SK-N-MC (cell line): ENCODE data around the gene TRAPPC12.

Source experiments
- DNase-seq: peaks from one replicate; pipeline ENCODE4 v3.0.0-alpha.2; 2011; ENCODE audit warnings: low read depth, low spot score
- H3K27ac ChIP-seq: fragments of 200-600 bp; sonication (generic); 2 replicates; pipeline ENCODE4 v1.5.1; 2016; ENCODE audit warnings: mixed run types
- H3K36me3 ChIP-seq: fragments of 200-600 bp; sonication (generic); 2 replicates; pipeline ENCODE4 v1.6.1; 2017; ENCODE audit warnings: antibody characterized with exemption, low read length, mixed read lengths; ENCODE audit not compliant: insufficient read depth
- H3K4me3 ChIP-seq: fragments of 200-600 bp; sonication (generic); 2 replicates; pipeline ENCODE4 v1.5.1; 2016
- H3K9ac ChIP-seq: fragments of 200-600 bp; sonication (generic); 2 replicates; pipeline ENCODE4 v1.8.0; 2017; ENCODE audit warnings: mixed run types, mixed read lengths; ENCODE audit not compliant: insufficient read length
- H3K9me3 ChIP-seq: fragments of 200-600 bp; sonication (generic); 2 replicates; pipeline ENCODE4 v1.6.1; 2017; ENCODE audit warnings: low read depth, mild to moderate bottlenecking, antibody characterized with exemption, low read length, moderate library complexity, mixed read lengths
- EZH2 ChIP-seq: fragments of 200-600 bp; sonication (generic); IDR thresholded peaks from one replicate; pipeline ENCODE4 v1.6.1; 2017; ENCODE audit warnings: antibody characterized with exemption
- FOXP2 ChIP-seq: optimal IDR thresholded peaks from 2 replicates; pipeline ENCODE3; 2011; ENCODE audit warnings: mild to moderate bottlenecking, moderate library complexity; ENCODE audit not compliant: insufficient read depth; ENCODE audit errors: extremely low read length, control extremely low read depth
- POLR2AphosphoS5 ChIP-seq: IDR thresholded peaks from 2 replicates; pipeline ENCODE4 v1.6.1; 2012; ENCODE audit warnings: mild to moderate bottlenecking, low read depth, low read length, borderline replicate concordance

TRAPPC12 gene

DNA sequence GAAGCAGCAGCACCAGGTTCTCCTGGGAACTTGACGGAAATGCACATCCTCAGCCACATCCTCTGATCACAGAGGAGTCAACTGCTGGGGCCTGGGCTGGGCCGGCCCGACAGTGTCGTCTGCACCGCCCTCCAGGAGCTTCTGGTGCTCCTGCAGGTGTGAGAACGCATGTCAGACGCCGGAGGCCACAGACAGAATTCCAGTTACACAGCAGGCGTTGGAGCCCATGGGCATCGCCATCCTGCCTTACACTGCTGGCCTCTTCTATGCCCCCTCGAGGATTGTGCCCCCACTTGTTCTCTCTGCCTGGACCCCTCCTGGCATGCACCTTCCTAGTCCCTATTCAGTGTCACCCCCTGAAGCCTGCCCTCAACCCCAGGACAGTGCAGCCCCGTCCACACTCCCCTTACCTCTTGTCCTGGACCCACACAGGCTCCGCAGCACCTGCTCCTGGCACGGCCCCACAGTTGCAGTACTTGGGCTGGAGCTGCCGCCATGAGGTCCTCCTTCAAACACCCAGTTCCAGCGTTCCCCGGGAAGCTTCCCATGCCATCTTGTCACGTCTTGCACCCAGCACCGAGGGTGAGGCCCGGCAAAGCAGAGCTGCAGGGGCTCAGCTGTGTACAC is 102.4 kb downstream of the TRAPPC12 start:
- H3K9ac ChIP-seq: no peak overlapping the region
- H3K27ac ChIP-seq: no peak overlapping the region
- H3K36me3 ChIP-seq: peaks cover 13% of the 10 kb centered on the region; the same call in 1 of the 2 replicates
- TF ChIP-seq FOXP2: no peak
- TF ChIP-seq EZH2: no peak
- TF ChIP-seq POLR2AphosphoS5: no peak
- no peak overlapping the region for H3K4me3 ChIP-seq
- no peak for DNase-seq
- no peaks in the 10 kb centered on the region for H3K9me3 ChIP-seq

DNA sequence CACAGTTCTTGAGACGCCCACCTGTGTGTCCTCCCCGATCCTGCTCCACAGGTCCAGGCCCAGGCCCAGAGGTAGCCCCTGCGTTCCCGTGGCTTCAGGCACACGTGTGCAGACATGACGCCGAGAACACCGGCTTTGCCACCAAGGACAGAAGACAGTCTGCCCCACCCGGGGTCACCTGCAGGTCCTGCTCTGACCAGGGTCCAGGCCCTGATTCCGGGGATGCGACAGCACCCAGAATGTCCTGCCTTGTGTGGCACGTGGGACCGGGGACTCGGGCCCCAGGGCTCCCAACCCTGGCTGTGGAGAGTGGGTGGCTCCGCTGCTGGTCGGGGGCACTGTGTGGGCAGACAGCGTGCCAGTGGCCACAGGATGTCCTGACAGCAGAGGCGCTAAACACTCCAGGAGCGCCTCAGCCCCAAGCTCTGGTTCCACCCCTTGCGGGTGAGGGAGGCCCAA is 102.9 kb downstream of the TRAPPC12 start:
- H3K4me3 ChIP-seq: no peak overlapping the region
- H3K9me3 ChIP-seq: no peaks in the 10 kb centered on the region
- no peak for DNase-seq
- no peak overlapping the region for H3K9ac ChIP-seq
- no peak overlapping the region for H3K27ac ChIP-seq
- TF ChIP-seq EZH2 (no peak), FOXP2 (no peak), POLR2AphosphoS5 (no peak)
- H3K36me3 ChIP-seq: peaks cover 13% of the 10 kb centered on the region; the same call in 1 of the 2 replicates

DNA sequence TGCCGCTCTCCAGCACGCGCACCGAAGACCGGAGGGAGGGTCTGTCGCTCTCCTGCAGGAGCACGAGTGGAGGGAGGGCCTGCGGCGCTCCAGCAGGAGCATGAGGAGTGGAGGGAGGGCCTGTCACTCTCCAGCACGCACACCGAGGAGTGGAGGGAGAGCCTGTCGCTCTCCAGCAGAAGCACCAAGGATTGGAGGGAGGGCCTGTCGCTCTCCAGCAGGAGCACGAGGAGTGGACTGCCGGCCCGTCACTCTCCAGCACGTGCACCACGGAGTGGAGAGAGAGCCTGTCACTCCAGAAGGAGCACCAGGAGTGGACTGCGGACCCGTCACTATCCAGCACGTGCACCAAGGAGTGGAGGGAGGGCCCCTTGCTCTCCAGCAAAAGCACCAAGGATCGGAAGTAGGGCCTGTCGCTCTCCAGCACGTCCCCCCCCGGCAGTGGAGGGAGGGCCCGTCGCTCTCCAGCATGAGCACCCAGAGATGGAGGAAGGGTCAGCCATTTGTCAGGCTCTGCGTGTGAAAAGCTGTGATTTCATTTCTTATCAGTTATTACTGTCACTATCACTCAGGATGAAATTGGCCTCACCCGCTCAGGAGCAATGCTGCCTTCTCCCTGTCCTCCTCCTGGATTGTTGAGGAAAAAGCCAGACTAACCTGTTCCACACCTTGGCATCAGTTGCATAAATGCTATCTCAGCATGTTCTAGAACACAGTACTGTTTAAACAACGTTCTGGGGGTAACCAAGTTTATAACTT is 103.9 kb downstream of the TRAPPC12 start:
- no peak for DNase-seq
- H3K9ac ChIP-seq: no peak overlapping the region
- peaks cover 13% of the 10 kb centered on the region; the same call in 1 of the 2 replicates for H3K36me3 ChIP-seq
- H3K27ac ChIP-seq: no peak overlapping the region
- no peaks in the 10 kb centered on the region for H3K9me3 ChIP-seq
- TF ChIP-seq EZH2: no peak
- TF ChIP-seq POLR2AphosphoS5: no peak
- TF ChIP-seq FOXP2: no peak
- no peak overlapping the region for H3K4me3 ChIP-seq

DNA sequence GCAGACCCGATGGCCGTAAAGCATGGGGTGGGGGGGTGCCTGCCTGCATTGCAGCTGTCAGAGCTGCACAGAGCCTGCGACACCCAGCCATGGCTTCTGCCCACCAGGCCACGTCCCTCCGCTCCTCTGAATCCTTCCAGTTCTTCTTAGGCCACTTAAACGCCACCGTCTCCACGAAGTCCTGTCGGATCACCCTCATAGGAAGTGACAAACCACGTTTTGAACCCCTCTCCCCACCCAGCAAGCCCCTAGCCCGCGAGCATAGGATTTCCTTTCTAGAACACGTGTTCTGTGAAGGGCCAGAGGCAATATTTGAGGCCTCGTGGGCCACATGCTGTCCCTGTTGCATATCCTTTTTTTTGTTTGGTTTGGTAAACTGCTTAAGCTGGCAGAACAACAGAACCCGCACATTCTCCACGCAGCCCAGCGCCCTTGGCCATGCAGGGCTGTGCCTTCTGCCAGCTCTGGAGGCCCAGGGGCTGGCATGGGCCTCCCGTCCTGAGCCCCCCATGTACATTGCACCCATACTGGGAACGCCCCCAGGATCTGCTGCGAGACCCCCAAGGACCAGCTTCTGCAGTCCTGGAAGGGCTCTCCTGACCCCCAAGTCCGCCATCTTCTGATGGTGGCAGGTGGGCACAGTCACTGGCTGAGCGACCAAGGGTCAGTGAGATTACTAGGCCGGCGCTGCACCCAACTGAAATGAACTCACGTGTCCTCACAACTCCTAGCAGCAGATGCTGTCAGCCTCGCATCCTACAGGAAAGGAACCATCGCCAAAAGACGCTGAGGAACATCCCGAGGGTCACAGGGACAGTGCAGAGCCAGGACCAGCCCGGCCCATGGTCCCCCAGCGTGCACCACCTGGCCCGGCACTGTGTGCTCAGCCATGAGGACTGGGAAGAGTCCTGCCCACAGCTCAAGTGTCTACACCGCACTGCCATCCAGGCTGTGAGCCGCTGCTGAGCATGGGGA is 104.8 kb downstream of the TRAPPC12 start:
- DNase-seq: no peak
- no peak overlapping the region for H3K9ac ChIP-seq
- no peaks in the 10 kb centered on the region for H3K9me3 ChIP-seq
- no peak overlapping the region for H3K4me3 ChIP-seq
- H3K36me3 ChIP-seq: peaks cover 7% of the 10 kb centered on the region; the same call in 1 of the 2 replicates
- no peak overlapping the region for H3K27ac ChIP-seq
- no peak for TF ChIP-seq EZH2
- no peak for TF ChIP-seq FOXP2
- no peak for TF ChIP-seq POLR2AphosphoS5

DNA sequence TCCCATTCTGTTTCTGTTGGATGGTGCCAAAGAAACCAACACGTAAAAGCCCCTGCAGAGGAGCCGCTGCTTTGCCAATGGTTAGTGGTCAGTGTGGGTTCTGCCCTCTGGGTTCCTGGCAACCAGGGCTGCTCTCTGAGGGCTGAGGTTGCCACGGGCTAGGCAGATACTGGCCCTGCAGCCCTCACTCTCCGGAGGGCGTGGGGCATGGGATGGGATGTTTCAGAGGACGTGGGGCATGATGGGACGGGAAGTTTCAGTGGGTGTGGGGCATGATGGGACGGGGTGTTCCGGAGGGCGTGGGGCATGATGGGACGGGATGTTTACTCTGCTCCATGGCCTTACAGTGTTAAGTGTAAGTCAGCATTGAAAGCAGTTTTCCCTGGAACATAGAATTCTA is 105.7 kb downstream of the TRAPPC12 start:
- Histone ChIP-seq H3K27ac (no peak overlapping the region), H3K4me3 (no peak overlapping the region), H3K9me3 (no peaks in the 10 kb centered on the region), H3K36me3 (no peaks in the 10 kb centered on the region), H3K9ac (no peak overlapping the region)
- no peak for TF ChIP-seq FOXP2
- no peak for TF ChIP-seq EZH2
- TF ChIP-seq POLR2AphosphoS5: no peak
- DNase-seq: no peak

DNA sequence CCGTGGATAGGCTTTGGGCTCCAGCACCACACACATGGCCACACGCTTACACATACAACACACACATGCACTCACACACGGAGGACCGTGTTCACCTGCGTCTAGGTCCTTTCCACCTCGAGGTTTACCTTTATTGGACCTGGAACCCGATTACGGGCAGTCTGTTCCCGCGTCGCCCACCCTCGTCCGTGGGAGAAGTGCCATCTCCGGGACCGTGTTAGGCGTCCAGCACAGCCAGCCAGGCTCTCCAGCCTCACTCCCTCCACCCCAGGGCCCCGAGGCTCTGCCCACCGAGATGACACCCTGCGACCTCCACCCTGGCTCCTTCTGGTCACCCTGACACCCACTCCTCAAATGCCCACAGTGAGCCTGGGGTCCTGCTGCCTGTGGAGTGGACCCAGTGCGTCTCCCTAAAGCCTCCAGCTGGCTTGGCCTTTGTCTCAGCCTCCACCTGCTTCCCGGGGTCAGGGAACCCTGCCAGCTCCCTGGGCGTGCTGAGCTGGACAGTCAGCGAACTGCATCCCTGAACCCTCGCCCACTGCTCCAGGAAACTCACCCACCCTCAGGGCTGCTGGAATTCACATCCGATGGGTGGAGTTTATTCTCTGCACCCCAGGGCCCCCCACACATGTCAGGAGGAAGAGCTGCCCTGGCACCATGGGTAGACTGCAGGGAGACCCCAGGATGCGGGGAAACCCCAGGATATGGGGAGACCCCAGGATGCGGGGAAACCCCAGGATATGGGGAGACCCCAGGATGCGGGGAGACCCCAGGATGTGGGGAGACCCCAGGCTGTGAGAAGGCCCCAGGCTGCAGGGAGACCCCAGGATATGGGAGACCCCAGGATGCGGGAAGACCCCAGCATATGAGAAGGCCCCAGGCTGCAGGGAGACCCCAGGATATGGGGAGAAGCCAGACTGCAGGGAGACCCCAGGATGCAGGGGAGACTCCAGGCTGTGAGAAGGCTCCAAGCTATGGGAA is 106.8 kb downstream of the TRAPPC12 start:
- no peak for DNase-seq
- Histone ChIP-seq H3K9ac (no peak overlapping the region), H3K9me3 (no peaks in the 10 kb centered on the region), H3K4me3 (no peak overlapping the region), H3K36me3 (no peaks in the 10 kb centered on the region), H3K27ac (no peak overlapping the region)
- no peak for TF ChIP-seq EZH2
- TF ChIP-seq POLR2AphosphoS5: no peak
- no peak for TF ChIP-seq FOXP2

DNA sequence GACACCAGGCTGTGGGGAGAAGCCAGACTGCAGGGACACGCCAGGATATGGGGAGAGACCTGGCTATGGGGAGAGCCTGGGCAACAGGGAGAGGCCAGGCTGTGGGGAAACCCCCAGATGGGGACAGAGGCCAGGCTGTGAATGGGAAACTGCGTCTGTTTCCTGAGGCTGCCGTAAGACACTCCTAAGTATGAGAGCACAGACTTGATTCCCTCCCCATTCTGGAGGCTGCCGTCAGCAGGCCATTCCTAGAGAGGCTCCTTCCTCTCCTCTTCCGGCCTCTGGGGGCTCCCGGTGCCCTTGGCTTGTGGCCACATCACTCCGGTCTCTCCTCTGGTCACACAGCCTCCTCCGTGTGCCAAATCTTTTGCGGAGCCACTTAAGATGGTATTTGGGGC is 107.5 kb downstream of the TRAPPC12 start:
- Histone ChIP-seq H3K4me3 (no peak overlapping the region), H3K36me3 (no peaks in the 10 kb centered on the region), H3K9me3 (no peaks in the 10 kb centered on the region), H3K27ac (no peak overlapping the region), H3K9ac (no peak overlapping the region)
- TF ChIP-seq FOXP2 (no peak), POLR2AphosphoS5 (no peak), EZH2 (no peak)
- DNase-seq: no peak
